ENCODE measurements around the gene HNF1B. TPM values are rescaled to one million over a fixed set of nuclear protein-coding genes. Genes with fewer than 3 reads are reported as not detected.

The HNF1B gene
- total RNA-seq, 1 donor from 2014 or later: not detected

DNA sequence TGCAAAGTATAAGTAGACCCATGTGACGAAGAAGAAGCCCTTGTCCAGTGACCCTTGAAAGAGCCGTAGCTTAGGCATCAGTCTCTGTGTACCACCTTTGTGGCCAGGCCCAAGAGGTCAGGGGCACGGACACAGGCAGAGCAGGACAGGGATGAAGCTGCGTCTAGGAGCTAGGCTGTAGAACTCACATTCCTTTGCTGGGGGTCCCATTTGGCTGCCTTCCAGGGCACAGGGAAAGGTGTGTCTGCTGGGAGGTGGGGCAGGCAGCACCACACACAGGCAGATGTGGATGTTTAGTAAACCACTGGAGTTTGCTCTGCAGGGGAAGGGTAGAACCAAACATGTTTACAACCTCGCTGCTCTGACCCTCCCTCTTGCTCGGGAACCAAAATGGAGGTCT lies 33.7 kb downstream of the HNF1B start:
- Mint-ChIP-seq H3K4me3 (no peak overlapping the region), H3K27me3 (ENCODE audit: low read depth) (peaks cover 30% of the 10 kb centered on the region), H3K9me3 (peaks cover 6% of the 10 kb centered on the region), H3K27ac (ENCODE audit: unreplicated experiment) (no peak overlapping the region), H3K36me3 (ENCODE audit: low read depth) (no peaks in the 10 kb centered on the region), H3K4me1 (peaks cover 17% of the 10 kb centered on the region)
- DNase-seq (ENCODE audit: low read depth, low spot score): no peak
- TF ChIP-seq, protein P1, sequence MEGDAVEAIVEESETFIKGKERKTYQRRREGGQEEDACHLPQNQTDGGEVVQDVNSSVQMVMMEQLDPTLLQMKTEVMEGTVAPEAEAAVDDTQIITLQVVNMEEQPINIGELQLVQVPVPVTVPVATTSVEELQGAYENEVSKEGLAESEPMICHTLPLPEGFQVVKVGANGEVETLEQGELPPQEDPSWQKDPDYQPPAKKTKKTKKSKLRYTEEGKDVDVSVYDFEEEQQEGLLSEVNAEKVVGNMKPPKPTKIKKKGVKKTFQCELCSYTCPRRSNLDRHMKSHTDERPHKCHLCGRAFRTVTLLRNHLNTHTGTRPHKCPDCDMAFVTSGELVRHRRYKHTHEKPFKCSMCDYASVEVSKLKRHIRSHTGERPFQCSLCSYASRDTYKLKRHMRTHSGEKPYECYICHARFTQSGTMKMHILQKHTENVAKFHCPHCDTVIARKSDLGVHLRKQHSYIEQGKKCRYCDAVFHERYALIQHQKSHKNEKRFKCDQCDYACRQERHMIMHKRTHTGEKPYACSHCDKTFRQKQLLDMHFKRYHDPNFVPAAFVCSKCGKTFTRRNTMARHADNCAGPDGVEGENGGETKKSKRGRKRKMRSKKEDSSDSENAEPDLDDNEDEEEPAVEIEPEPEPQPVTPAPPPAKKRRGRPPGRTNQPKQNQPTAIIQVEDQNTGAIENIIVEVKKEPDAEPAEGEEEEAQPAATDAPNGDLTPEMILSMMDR (conservative IDR thresholded peaks at IDR 0.05): no peak

DNA sequence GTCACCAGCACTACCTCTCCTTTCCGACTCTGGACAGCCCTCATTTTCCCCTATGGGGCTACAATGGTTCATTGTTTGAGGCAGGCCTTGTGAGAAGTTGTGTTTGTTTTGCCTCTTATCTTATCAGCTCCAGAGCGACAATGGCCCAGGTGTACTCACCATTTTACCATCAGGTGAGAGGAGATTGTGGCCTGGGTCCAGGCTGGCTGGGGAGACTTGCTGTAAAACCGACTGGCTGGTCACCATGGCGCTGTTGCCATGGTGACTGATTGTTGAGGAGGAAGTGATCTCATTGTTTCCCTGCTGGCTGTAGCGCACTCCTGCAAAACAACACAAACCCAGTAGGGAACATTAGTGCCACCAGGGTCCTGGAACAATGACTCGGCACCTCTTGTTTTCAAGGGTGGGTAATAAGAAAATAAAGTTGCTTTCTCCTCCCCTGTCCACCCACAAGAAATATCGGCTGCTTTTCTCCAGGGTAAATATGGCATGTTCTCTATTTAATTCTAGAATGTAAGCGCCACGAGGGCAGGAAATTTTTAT lies 34.4 kb downstream of the HNF1B start:
- H3K27me3 Mint-ChIP-seq (ENCODE audit: low read depth): peaks cover 28% of the 10 kb centered on the region
- H3K36me3 Mint-ChIP-seq (ENCODE audit: low read depth): no peaks in the 10 kb centered on the region
- H3K9me3 Mint-ChIP-seq: peaks cover 6% of the 10 kb centered on the region
- no peak overlapping the region for H3K4me3 Mint-ChIP-seq
- DNase-seq (ENCODE audit: low read depth, low spot score): peak; percentile 41
- H3K27ac Mint-ChIP-seq (ENCODE audit: unreplicated experiment): peak overlapping the region; percentile 92
- peaks cover 17% of the 10 kb centered on the region for H3K4me1 Mint-ChIP-seq
- TF ChIP-seq, protein P1 (conservative IDR thresholded peaks at IDR 0.05): no peak

DNA sequence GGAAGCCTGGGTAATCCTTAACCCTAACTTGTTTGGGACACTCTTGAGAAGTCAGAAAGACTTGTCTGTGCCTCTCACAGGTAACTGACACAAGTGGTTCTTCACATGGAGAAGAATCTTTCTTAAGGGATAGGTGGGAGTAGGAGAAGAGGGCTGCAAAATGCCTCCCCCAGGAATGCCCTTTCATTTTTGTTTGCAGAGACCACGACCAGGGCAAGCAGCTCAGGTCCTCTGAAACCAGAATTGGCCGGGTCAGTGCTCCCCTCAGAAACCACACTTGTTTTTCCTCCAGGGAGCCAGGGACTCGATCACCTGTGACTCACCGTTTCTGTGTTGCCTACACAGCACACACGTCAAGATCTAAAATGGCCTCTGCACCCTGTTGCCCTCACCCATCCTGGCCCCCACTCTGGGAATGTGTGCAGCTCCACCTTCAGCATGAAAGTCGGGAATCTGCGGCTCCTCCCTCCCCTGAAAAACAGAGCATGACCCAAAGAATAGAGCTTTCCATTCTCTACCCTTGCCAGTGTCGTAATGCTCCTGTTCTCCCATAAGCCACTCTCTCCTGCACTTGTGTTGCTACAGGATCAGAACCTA lies 36.1 kb downstream of the HNF1B start:
- TF ChIP-seq, protein P1 (conservative IDR thresholded peaks at IDR 0.05): no peak
- Mint-ChIP-seq H3K36me3 (ENCODE audit: low read depth) (no peaks in the 10 kb centered on the region), H3K4me1 (peaks cover 17% of the 10 kb centered on the region), H3K9me3 (peaks cover 9% of the 10 kb centered on the region), H3K27ac (ENCODE audit: unreplicated experiment) (no peak overlapping the region), H3K4me3 (no peak overlapping the region), H3K27me3 (ENCODE audit: low read depth) (peaks cover 34% of the 10 kb centered on the region)
- DNase-seq (ENCODE audit: low read depth, low spot score): no peak

DNA sequence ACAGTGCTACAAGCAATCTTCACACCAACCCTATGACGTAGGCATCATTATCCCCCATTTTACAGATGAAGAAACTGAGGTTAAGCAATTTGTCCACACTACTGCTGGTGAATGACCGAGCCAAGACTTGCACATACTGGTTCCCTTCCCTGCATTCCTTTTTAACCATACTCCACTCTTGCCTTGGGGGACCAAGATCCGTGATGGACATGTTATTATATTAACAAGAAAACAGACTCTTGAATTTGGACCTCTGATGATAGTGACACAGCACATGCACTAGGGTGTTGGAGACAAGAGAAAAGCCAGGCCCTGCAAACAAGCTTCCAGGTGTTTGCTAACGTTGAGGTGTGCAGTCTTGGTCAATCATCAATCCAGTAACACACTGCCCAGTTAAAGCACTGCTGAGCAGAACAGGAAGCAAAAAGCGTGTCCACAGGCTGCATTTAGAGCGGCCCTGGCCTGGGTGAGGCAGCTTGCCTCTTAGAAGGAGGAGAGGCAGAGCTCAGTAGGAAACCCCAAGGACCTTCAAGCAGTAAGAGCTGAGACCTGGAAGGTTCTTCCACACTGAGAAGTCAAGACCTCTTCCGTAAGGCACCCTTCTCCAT lies 36.7 kb downstream of the HNF1B start:
- TF ChIP-seq, protein P1 (conservative IDR thresholded peaks at IDR 0.05): no peak
- Mint-ChIP-seq H3K9me3 (peaks cover 9% of the 10 kb centered on the region), H3K4me1 (peaks cover 17% of the 10 kb centered on the region), H3K4me3 (no peak overlapping the region), H3K27me3 (ENCODE audit: low read depth) (peaks cover 35% of the 10 kb centered on the region), H3K36me3 (ENCODE audit: low read depth) (no peaks in the 10 kb centered on the region), H3K27ac (ENCODE audit: unreplicated experiment) (no peak overlapping the region)
- DNase-seq (ENCODE audit: low read depth, low spot score): no peak

DNA sequence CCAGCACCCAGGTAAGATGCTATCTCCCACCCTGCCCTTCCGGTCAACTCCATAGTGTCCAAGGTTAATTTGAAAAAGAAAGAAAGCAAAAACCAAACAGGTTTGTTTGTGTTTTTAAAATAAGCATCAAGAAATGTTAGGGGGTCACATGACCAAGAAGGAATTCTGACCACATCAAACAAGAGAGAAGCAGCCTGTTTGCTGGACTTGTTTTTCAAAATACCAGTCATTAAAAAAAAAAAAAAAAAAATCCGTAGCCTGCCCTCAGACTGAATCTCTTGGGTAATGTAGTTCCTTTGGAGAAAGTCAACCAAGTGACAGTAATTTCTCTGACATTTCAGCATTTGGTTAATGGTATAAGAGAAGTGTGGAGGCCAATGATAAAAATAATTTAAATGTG lies 38.4 kb downstream of the HNF1B start:
- TF ChIP-seq, protein P1 (conservative IDR thresholded peaks at IDR 0.05): no peak
- no peak for DNase-seq (ENCODE audit: low read depth, low spot score)
- Mint-ChIP-seq H3K27ac (ENCODE audit: unreplicated experiment) (no peak overlapping the region), H3K9me3 (peaks cover 9% of the 10 kb centered on the region), H3K4me1 (peaks cover 17% of the 10 kb centered on the region), H3K36me3 (ENCODE audit: low read depth) (no peaks in the 10 kb centered on the region), H3K4me3 (no peak overlapping the region), H3K27me3 (ENCODE audit: low read depth) (peaks cover 37% of the 10 kb centered on the region)
